Naive thymus-derived CD8-positive, alpha-beta T cell (primary cell): ENCODE data around the gene ART5. TPM values are rescaled to one million over a fixed set of nuclear protein-coding genes. Genes with fewer than 3 reads are reported as not detected.

ENCODE experiments used
- ATAC-seq, 2 donors: fragments of 150-1000 bp; cut with Tn5 transposase in 1 of 2; sonication (Bioruptor Pico), chemical (Tn5 transposase) in 1 of 2; 1 replicate in 1 of 2; 2 replicates in 1 of 2; pipeline ENCODE4 v1.10.0; 2021; ENCODE audit warnings: mild to moderate bottlenecking in 2 of 2, moderate library complexity in 2 of 2
- POLR2A ChIA-PET: fragments of 350-600 bp; sonication (Branson Sonifier 250); formaldehyde crosslinking; loops from one replicate; lab custom pipeline; 2021; ENCODE audit warnings: antibody characterized with exemption; lab: Charles Lee
- DNase-seq, 10 donors: peaks; one replicate each; pipeline versions ENCODE4 v3.0.0 to v3.0.0-alpha.2; 2020 to 2022
- H3K27ac Mint-ChIP-seq, 10 donors: one replicate each; pipeline ENCODE4 v1.8.0; 2020 to 2022; ENCODE audit warnings: mild to moderate bottlenecking in 10 of 10, mixed read lengths in 10 of 10, moderate library complexity in 4 of 10, inconsistent platforms in 1 of 10
- H3K27me3 Mint-ChIP-seq, 5 donors: one replicate each; pipeline ENCODE4 v1.8.0; 2021 to 2022; ENCODE audit warnings: mixed read lengths in 5 of 5
- H3K36me3 Mint-ChIP-seq, 3 donors: one replicate each; pipeline ENCODE4 v1.8.0; 2020 to 2022; ENCODE audit warnings: mixed read lengths in 3 of 3, mild to moderate bottlenecking in 2 of 3, inconsistent platforms in 1 of 3
- H3K4me1 Mint-ChIP-seq, 4 donors: one replicate each; pipeline ENCODE4 v1.8.0; 2021 to 2022; ENCODE audit warnings: mixed read lengths in 4 of 4
- H3K4me3 Mint-ChIP-seq, 10 donors: one replicate each; pipeline ENCODE4 v1.8.0; 2020 to 2022; ENCODE audit warnings: mild to moderate bottlenecking in 10 of 10, mixed read lengths in 10 of 10, moderate library complexity in 6 of 10, inconsistent platforms in 1 of 10
- H3K9me3 Mint-ChIP-seq, 9 donors: one replicate each; pipeline ENCODE4 v1.8.0; 2020 to 2022; ENCODE audit warnings: mixed read lengths in 9 of 9, mild to moderate bottlenecking in 3 of 9, inconsistent platforms in 1 of 9, moderate library complexity in 1 of 9
- polyA plus RNA-seq, 3 donors: library from polyadenylated mRNA; unstranded; fragments of 300-500 nt; fragmentation: Illumina TruSeq; gene quantifications; one replicate each; pipeline ENCODE4 v1.2.3, GENCODE V29; 2021
- total RNA-seq, 8 experiments: library from RNA in 2 of 8; stranded (reverse) in 2 of 8; gene quantifications; one replicate each; pipeline ENCODE4 v1.2.3 and lab custom pipeline; 2021 to 2026

Gene ART5, protein sequence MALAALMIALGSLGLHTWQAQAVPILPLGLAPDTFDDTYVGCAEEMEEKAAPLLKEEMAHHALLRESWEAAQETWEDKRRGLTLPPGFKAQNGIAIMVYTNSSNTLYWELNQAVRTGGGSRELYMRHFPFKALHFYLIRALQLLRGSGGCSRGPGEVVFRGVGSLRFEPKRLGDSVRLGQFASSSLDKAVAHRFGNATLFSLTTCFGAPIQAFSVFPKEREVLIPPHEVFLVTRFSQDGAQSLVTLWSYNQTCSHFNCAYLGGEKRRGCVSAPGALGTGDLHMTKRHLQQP
- not detected for total RNA-seq
- polyA plus RNA-seq, result not detected
- 0 to 0.08 (median 0) reads per million in 6 experiments for total RNA-seq (lab: John Stamatoyannopoulos, UW)

DNA sequence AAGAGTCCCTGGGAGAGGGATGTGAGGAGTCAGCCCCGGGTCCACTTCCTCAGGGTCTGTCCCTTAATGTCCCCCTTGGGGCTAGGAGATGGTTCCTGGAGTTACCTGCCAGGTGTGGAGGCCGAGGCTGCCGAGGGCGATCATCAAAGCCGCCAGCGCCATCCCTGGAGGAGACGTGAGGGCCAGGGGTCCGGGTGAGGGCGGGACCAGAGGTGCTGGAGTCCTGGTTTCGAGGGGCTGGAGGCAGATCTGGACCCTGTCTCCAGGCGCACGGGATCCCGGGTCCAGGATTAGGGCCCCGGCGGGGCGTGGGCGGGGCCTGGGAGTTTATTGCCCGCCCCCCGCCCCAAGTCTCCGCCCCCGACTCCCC is at the start of gene ART5:
Gene ART5 (minus strand): TSS at position 292 of the 370 bp plus-strand sequence. CDS start 130 bp downstream, at position 162.
- H3K27ac Mint-ChIP-seq, result peak within 1 kb of the TSS in 6 of 10 donors; percentile 27 to 76 (median 64)
- POLR2A ChIA-PET, result no interaction called here
- H3K36me3 Mint-ChIP-seq, result peaks cover 0 to 2% (median 0%) of the 10 kb centered on the region in 3 donors
- no peak for ATAC-seq
- H3K9me3 Mint-ChIP-seq, result no peaks in the 10 kb centered on the region
- no peak for DNase-seq
- H3K4me3 Mint-ChIP-seq, result peak within 1 kb of the TSS; percentile 76 to 89 (median 82)
- peaks cover 6 to 20% (median 13%) of the 10 kb centered on the region in 4 donors for H3K4me1 Mint-ChIP-seq
- H3K27me3 Mint-ChIP-seq, result peaks cover 19 to 45% (median 30%) of the 10 kb centered on the region in 5 donors

DNA sequence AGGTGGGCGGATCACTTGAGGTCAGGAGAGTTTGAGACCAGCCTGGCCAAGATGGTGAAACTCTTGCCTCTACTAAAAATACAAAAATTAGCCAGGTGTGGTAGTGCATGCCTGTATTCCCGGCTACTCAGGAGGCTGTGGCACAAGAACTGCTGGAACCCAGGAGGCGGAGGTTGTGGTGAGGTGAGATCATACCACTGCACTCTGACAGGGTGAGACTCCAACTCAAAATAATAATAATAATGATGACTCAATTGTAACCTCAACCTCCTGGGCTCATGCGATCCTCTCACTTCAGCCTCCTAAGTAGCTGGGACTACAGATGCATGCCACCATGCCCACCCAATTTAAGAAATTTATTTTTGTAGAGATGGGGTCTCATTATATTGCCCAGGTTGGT is 45.0 kb upstream of the ART5 start:
- Mint-ChIP-seq H3K27me3 (no peaks in the 10 kb centered on the region), H3K9me3 (no peaks in the 10 kb centered on the region), H3K4me1 (peaks cover 0 to 3% (median 0%) of the 10 kb centered on the region in 4 donors), H3K36me3 (peaks cover 6 to 88% (median 15%) of the 10 kb centered on the region in 3 donors), H3K27ac (no peak overlapping the region), H3K4me3 (no peak overlapping the region)
- ATAC-seq (no peak), DNase-seq (no peak)
- POLR2A ChIA-PET, result no interaction called here

DNA sequence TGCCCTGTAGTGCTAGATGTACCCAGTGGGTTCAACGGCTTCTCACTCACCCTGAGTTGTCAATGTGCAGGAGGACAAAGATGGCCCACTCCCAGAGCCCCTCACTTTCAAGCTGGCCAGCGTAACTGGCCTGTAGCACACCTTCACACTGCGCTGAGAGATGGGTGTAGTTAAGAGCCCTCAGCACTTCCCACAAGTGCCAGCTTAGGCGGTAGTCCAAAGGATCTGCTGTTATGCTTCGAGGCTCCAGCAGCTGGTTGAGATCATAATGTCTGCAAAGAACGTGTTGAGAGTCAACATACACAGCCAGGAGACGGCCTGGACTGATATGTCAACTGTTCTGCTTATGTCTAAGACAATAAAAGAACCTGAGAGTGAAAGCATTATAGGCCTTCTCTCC is 44.1 kb upstream of the ART5 start:
- H3K27ac Mint-ChIP-seq, result peak overlapping the region in 1 of 10 donors; percentile 57
- H3K4me1 Mint-ChIP-seq, result peaks cover 0 to 3% (median 0%) of the 10 kb centered on the region in 4 donors
- no peaks in the 10 kb centered on the region for H3K9me3 Mint-ChIP-seq
- ATAC-seq (no peak), DNase-seq (no peak)
- H3K4me3 Mint-ChIP-seq, result no peak overlapping the region
- H3K36me3 Mint-ChIP-seq, result peaks cover 6 to 89% (median 15%) of the 10 kb centered on the region in 3 donors
- no peaks in the 10 kb centered on the region for H3K27me3 Mint-ChIP-seq
- POLR2A ChIA-PET, result no interaction called here

DNA sequence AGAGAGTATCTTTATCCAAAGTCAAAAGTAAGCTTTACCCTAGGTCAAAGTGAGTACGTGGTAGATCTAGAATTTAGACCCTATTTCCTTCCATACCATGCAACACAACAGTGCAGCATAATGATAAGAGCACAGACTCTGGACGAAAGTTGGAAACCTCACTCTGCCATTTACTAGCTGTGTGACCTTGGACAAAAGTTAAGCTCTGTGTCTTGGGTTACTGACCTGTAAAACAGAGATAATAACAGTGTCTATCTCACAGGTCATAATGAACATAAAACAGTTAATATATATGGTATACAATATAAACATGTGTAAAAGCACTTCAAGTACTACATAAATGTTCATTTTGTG is 43.0 kb upstream of the ART5 start:
- no peak for ATAC-seq

DNA sequence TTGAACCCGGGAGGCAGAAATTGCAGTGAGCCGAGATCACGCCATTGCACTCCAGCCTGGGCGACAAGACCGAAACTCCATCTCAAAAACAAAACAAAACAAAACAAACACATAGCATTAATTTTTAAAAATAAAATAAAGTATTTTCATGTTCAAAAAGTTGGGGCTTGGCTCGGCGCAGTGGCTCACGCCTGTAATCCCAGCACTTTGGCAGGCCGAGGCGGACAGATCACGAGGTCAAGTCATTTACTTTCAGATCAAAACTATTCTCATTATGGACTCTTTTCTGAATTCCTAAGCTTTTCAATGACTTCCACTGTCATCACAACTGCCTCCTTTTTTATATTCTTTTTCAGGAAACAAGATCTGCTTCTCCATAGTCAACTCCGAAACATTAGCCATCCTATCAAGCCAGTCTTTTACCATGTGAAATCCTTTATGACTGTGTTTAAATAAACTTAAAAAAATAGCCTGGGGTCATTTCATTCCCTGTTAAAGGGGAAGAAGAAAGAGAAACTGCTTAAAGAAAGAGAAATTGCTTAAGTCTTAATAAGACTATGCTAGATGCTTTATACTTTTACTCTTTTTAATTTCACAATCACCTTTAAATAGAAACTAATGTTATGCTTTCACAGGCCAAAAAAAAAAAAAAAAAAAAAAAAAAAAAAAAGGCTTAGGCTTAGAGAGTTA is 42.5 kb upstream of the ART5 start:
- DNase-seq (no peak), ATAC-seq (no peak)
- Mint-ChIP-seq H3K9me3 (no peaks in the 10 kb centered on the region), H3K27ac (peak overlapping the region in 1 of 10 donors; percentile 4), H3K4me1 (peaks cover 0 to 3% (median 0%) of the 10 kb centered on the region in 4 donors), H3K27me3 (no peaks in the 10 kb centered on the region), H3K4me3 (no peak overlapping the region), H3K36me3 (peaks cover 9 to 92% (median 23%) of the 10 kb centered on the region in 3 donors)
- POLR2A ChIA-PET, result interaction anchor here (0.7 kb wide), 1 partner anchor 103 kb away, joined by 8 read pairs; no protein-coding TSS in a partner anchor

More for the DNA sequence above, 43.0 kb upstream of the ART5 start:
- H3K9me3 Mint-ChIP-seq, result no peaks in the 10 kb centered on the region
- peaks cover 0 to 3% (median 0%) of the 10 kb centered on the region in 4 donors for H3K4me1 Mint-ChIP-seq
- H3K27me3 Mint-ChIP-seq, result no peaks in the 10 kb centered on the region
- no peak for DNase-seq
- H3K36me3 Mint-ChIP-seq, result peaks cover 6 to 91% (median 19%) of the 10 kb centered on the region in 3 donors
- POLR2A ChIA-PET, result interaction anchor here (0.7 kb wide), 1 partner anchor 103 kb away, joined by 8 read pairs; no protein-coding TSS in a partner anchor
- H3K4me3 Mint-ChIP-seq, result no peak overlapping the region
- H3K27ac Mint-ChIP-seq, result no peak overlapping the region

DNA sequence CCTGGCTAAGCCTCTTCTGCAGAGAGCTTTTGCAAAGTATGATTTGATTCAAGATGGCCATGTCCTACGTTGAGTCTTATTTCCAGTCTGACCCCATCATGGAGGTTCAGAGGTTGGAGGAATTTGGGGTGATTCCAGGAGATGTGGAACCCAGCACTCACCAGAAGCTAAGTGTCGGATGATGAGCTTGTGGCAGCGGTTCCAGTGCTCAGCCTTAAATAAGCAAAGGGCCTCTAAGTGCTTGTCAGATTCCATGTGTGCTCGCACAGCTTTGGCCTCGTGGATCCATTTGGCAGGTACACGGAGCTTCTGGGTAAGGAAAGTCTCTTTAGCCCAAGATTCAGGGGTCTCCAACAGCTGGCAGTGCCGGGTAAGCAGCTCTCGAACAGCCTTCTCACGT is 41.2 kb upstream of the ART5 start:
- Mint-ChIP-seq H3K27me3 (no peaks in the 10 kb centered on the region), H3K4me1 (peaks cover 0 to 3% (median 0%) of the 10 kb centered on the region in 4 donors), H3K4me3 (no peak overlapping the region), H3K27ac (peak overlapping the region in 1 of 10 donors; percentile 18), H3K9me3 (no peaks in the 10 kb centered on the region), H3K36me3 (peaks cover 11 to 96% (median 29%) of the 10 kb centered on the region in 3 donors)
- DNase-seq, result no peak
- POLR2A ChIA-PET, result no interaction called here
- ATAC-seq, result no peak

DNA sequence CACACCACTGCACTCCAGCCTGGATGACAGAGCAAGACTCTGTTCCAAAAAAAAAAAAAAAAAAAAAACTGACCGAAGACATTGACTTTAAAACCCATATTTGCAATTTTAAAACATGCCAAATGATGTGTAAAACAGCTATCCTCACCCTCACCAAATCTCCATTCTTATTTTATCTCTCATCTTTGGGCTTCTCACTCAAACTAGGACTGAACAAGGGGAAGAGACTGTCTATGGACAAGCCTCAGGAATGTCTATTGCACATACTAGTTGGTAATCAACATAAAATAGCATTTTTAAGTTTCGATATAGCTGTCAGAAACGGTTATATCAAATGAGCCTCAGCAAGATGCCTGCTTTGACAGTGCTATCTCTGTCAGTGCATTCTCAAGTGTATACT is 37.3 kb upstream of the ART5 start:
- Mint-ChIP-seq H3K27me3 (no peaks in the 10 kb centered on the region), H3K36me3 (peaks cover 6 to 94% (median 38%) of the 10 kb centered on the region in 3 donors), H3K9me3 (no peaks in the 10 kb centered on the region), H3K27ac (peak overlapping the region in 1 of 10 donors; percentile 19), H3K4me1 (peaks cover 0 to 3% (median 0%) of the 10 kb centered on the region in 4 donors), H3K4me3 (no peak overlapping the region)
- no peak for DNase-seq
- POLR2A ChIA-PET, result interaction anchor here (0.7 to 0.8 kb wide), 2 partner anchors 26 to 142 kb away, joined by 3 to 5 read pairs; no protein-coding TSS in a partner anchor
- no peak for ATAC-seq

DNA sequence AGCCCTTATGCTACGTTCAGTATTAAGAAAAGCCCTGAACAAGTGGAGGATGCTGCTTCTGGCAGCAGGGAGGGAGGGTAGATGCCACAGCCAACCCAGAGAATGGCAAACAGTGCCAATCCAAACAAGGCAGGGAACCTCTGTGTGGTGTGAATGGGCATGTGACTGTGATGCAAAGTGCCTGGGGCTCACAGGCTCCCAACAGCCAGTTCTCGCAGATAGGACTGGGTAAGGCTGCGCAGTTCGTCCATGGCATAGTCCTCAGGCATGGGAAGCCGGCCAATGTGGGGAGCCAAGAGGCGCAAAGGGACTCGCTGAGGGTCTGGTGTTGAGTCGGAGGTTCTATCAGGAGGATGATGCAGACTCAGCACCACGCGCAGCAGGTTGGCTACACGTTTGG is 34.2 kb upstream of the ART5 start:
- POLR2A ChIA-PET, result no interaction called here
- ATAC-seq (no peak), DNase-seq (no peak)
- no peaks in the 10 kb centered on the region for H3K27me3 Mint-ChIP-seq
- peaks cover 0 to 5% (median 0%) of the 10 kb centered on the region in 4 donors for H3K4me1 Mint-ChIP-seq
- H3K9me3 Mint-ChIP-seq, result no peaks in the 10 kb centered on the region
- H3K36me3 Mint-ChIP-seq, result peaks cover 6 to 93% (median 43%) of the 10 kb centered on the region in 3 donors
- H3K4me3 Mint-ChIP-seq, result no peak overlapping the region
- H3K27ac Mint-ChIP-seq, result peak overlapping the region in 1 of 10 donors; percentile 34

DNA sequence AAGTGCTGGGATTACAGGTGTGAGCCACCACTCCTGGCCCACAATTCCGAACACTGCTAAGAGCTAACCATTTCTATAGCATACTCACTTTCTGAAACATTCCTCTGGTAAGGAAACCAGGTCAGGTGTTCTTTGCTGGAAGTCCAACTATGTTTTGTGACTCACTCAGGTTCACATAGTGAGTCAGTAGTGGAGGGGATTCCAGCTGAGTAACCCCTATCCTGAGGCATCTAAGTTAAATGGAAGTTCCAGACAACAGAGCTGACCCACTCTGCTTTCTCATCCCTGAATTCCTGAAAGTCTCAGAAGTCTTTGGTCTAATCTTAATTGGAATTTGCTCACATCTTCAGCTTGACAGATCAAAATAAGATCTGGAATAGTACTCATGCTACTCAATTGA is 32.4 kb upstream of the ART5 start:
- Mint-ChIP-seq H3K4me3 (no peak overlapping the region), H3K4me1 (peaks cover 0 to 5% (median 0%) of the 10 kb centered on the region in 4 donors), H3K36me3 (peaks cover 2 to 91% (median 40%) of the 10 kb centered on the region in 3 donors), H3K27me3 (no peaks in the 10 kb centered on the region), H3K9me3 (no peaks in the 10 kb centered on the region), H3K27ac (no peak overlapping the region)
- POLR2A ChIA-PET, result no interaction called here
- DNase-seq (no peak), ATAC-seq (no peak)

DNA sequence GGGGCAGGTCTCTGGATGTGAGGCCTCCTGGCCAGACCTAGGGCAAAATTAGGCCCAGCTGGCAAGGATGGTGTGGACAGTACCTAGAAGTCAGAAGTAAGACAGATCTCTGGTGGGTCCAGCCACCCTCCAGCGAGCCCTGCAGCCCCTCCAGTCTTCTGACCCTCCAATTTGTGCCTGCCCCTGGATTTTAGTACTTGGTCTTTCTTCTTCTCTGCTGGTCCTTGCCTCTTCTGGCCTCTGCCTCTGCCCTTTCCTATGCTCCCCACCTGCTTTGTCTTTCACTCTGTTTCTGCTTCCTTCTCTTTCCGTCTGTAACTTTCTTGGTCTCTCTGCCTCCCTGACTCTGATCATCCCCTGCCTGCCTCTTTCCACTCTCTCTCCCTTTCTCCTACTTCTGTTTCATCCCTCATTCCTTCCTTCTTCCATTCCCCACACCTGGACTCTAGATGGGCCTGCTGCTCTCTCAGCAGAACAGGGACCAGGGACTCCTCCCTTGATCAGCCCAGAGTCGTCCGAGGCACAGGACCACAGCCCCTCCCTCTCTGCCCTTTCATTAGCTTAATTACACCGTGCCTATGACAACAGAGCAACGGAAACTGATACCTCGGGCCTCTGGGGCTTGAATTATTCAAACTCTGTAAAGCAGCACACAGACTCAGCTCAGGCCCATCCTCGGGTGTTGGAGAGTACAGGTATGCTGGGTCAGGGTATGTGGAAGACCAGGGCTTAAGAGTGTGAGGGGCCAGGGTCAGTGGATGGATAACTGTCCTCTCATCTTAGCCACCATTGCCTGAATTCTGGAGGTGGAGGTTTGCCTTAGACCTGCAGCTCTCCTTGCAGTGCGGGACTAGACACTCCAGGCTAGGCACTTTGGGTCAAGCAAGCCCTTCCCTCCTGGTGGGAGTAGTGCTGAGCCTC is 29.8 kb upstream of the ART5 start, which contains the start of gene CHRNA10:
Gene CHRNA10 (minus strand): TSS at position 51 of the 921 bp plus-strand sequence. CDS start 72 bp downstream, outside the sequence.
- H3K4me3 Mint-ChIP-seq, result no peak within 1 kb of the TSS
- POLR2A ChIA-PET, result no interaction called here
- peaks cover 0 to 79% (median 44%) of the 10 kb centered on the region in 3 donors for H3K36me3 Mint-ChIP-seq
- ATAC-seq (no peak), DNase-seq (no peak)
- peak within 1 kb of the TSS in 9 of 10 donors; percentile 37 to 93 (median 66) for H3K27ac Mint-ChIP-seq
- H3K4me1 Mint-ChIP-seq, result peaks cover 0 to 5% (median 0%) of the 10 kb centered on the region in 4 donors
- H3K9me3 Mint-ChIP-seq, result no peaks in the 10 kb centered on the region
- no peaks in the 10 kb centered on the region for H3K27me3 Mint-ChIP-seq

DNA sequence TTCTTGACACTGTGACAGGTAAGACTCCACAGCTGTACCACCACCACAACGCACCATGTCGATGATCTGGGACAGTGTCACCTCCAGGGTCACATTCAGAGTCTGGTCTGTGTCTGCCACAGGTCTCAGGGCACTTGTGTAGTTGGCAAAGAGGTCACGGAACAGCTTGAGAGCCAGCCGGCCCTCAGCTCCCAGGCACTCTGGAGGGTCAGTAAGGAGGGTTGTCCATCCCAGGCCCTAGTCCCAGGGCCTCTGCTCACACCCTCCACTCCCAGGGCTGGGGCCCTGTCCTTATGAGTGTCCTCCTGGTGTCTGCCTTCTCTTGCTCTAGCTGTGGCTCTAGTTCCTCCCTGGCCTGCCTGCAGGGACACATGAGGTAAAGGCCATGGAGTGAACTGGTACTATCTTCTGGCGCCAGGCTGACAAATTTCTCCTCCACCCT is 28.0 kb upstream of the ART5 start:
- Mint-ChIP-seq H3K4me1 (peaks cover 0 to 8% (median 0%) of the 10 kb centered on the region in 4 donors), H3K4me3 (no peak overlapping the region), H3K27me3 (no peaks in the 10 kb centered on the region), H3K9me3 (no peaks in the 10 kb centered on the region), H3K27ac (peak overlapping the region in 1 of 10 donors; percentile 93), H3K36me3 (peaks cover 0 to 77% (median 33%) of the 10 kb centered on the region in 3 donors)
- DNase-seq (no peak), ATAC-seq (no peak)
- POLR2A ChIA-PET, result interaction anchor here (0.6 kb wide), 1 partner anchor 85 kb away, joined by 5 read pairs; no protein-coding TSS in a partner anchor

DNA sequence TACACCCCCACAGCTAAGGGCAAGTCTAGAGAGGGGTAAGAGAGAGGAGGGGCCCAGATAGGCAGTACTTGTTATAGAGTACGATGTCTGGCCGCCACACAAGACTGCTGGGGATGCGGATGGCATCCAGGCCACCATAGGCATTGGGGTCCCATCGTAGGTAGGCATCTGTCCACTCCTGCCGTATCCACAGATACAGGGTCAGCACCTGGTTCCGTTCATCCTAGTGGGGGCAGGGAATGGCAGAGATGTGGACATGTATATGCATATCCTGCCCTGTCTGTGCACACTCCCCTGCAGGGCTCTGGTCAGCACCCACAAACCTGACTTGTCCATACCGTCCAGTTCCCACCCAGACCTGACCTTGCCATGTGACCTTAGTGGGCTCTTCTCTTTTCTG is 27.3 kb upstream of the ART5 start:
- Mint-ChIP-seq H3K9me3 (no peaks in the 10 kb centered on the region), H3K4me1 (peaks cover 0 to 8% (median 0%) of the 10 kb centered on the region in 4 donors), H3K4me3 (peak overlapping the region in 1 of 10 donors; percentile 20), H3K27ac (peak overlapping the region in 3 of 10 donors; percentile 5 to 19 (median 6)), H3K27me3 (no peaks in the 10 kb centered on the region), H3K36me3 (peaks cover 0 to 77% (median 31%) of the 10 kb centered on the region in 3 donors)
- POLR2A ChIA-PET, result interaction anchor here (0.6 kb wide), 1 partner anchor 85 kb away, joined by 5 read pairs; no protein-coding TSS in a partner anchor
- no peak for ATAC-seq
- no peak for DNase-seq
